PC-3 (cell line): ENCODE data around the gene CD276. TPM values are rescaled to one million over a fixed set of nuclear protein-coding genes. Genes with fewer than 3 reads are reported as not detected.
"Not testable (repeated sequence)": the region's sequence is repeated elsewhere in the genome, so short reads cannot be mapped to it uniquely, and the experiment has no call there.

ENCODE experiments used
- ATAC-seq: fragments of 200-7000 bp; cut with Tn5 transposase; 2 replicates; pipeline ENCODE4 v1.9.1; 2020; ENCODE audit warnings: mild to moderate bottlenecking, moderate library complexity
- BruUV-seq: library from RNA; stranded (reverse); fragments of 400-500 nt; replicated peaks from 2 replicates; lab custom pipeline; 2021; lab: Mats Ljungman, UMichigan
- CTCF ChIA-PET: fragments of 300-600 bp; sonication (Branson Sonifier 250); formaldehyde crosslinking; loops from one replicate; lab custom pipeline; 2022; ENCODE audit warnings: antibody characterized with exemption; lab: Charles Lee
- POLR2A ChIA-PET: fragments of 300-600 bp; sonication (Branson Sonifier 250); formaldehyde crosslinking; loops from one replicate; lab custom pipeline; 2022; ENCODE audit warnings: antibody characterized with exemption; ENCODE audit not compliant: unreplicated experiment; lab: Charles Lee
- DNase-seq: peaks from one replicate; pipeline ENCODE4 v3.0.0-alpha.2; 2015
- H2AFZ ChIP-seq: fragments of 300-600 bp; sonication (generic); 2 replicates; pipeline ENCODE4 v1.6.0; 2016; ENCODE audit warnings: antibody characterized with exemption, low read length
- H3F3A ChIP-seq: fragments of 300-600 bp; sonication (generic); one replicate; pipeline ENCODE4 v1.6.0; 2017; ENCODE audit warnings: antibody characterized with exemption, low read length, control low read depth, mild to moderate bottlenecking; ENCODE audit not compliant: unreplicated experiment
- H3K27ac ChIP-seq: fragments of 300-600 bp; sonication (generic); 2 replicates; pipeline ENCODE4 v1.5.1; 2016; ENCODE audit warnings: mild to moderate bottlenecking, low read length
- H3K27me3 ChIP-seq: fragments of 300-600 bp; sonication (generic); 2 replicates; pipeline ENCODE4 v1.6.1; 2016; ENCODE audit warnings: low read length, mixed read lengths
- H3K36me3 ChIP-seq: fragments of 300-600 bp; sonication (generic); 2 replicates; pipeline ENCODE4 v1.6.1; 2016; ENCODE audit warnings: low read depth, mixed run types, low read length, mixed read lengths
- H3K4me1 ChIP-seq: fragments of 300-600 bp; sonication (generic); 2 replicates; pipeline ENCODE4 v1.5.1; 2016; ENCODE audit warnings: low read length; ENCODE audit not compliant: insufficient read depth
- H3K4me2 ChIP-seq: fragments of 300-600 bp; sonication (generic); 2 replicates; pipeline ENCODE4 v1.6.0; 2016; ENCODE audit warnings: low read length
- H3K4me3 ChIP-seq: fragments of 300-600 bp; sonication (generic); 2 replicates; pipeline ENCODE4 v1.5.1; 2016; ENCODE audit warnings: mild to moderate bottlenecking, low read length, mixed read lengths
- H3K79me2 ChIP-seq: fragments of 300-600 bp; sonication (generic); 2 replicates; pipeline ENCODE4 v1.6.1; 2017; ENCODE audit warnings: low read length, mixed read lengths
- H3K9ac ChIP-seq: fragments of 300-600 bp; sonication (generic); 2 replicates; pipeline ENCODE4 v1.6.0; 2016; ENCODE audit warnings: mild to moderate bottlenecking, low read length
- H3K9me2 ChIP-seq: fragments of 300-600 bp; sonication (generic); replicated peaks from 2 replicates; pipeline ENCODE4 v1.6.1; 2016; ENCODE audit warnings: mixed run types, low read length, mixed read lengths
- H3K9me3 ChIP-seq: fragments of 300-600 bp; sonication (generic); 2 replicates; pipeline ENCODE4 v1.6.1; 2016; ENCODE audit warnings: low read length, mixed read lengths
- H4K20me1 ChIP-seq: fragments of 300-600 bp; sonication (generic); 2 replicates; pipeline ENCODE4 v1.6.1; 2016; ENCODE audit warnings: low read length, mixed read lengths
- EZH2 ChIP-seq: fragments of 300-600 bp; sonication (generic); IDR thresholded peaks from one replicate; pipeline ENCODE4 v1.6.1; 2017; ENCODE audit warnings: antibody characterized with exemption, mild to moderate bottlenecking, low read length; ENCODE audit not compliant: unreplicated experiment
- EZH2phosphoT487 ChIP-seq: fragments of 300-600 bp; sonication (generic); IDR thresholded peaks from 2 replicates; pipeline ENCODE4 v1.6.1; 2018; ENCODE audit warnings: mild to moderate bottlenecking, antibody characterized with exemption, low read length, borderline replicate concordance
- intact Hi-C: fragments of 100-400 bp; cut with micrococcal nuclease; formaldehyde crosslinking; loops from 2 replicates; pipeline ENCODE4 v1.9.0; 2023
- total RNA-seq: library from RNA; depleted of rRNA; stranded (reverse); fragments of >200 nt; gene quantifications from 2 replicates; pipeline ENCODE4 v1.2.3, GENCODE V29; 2014
- TF ChIP-seq, protein P1 (sequence below): fragments of 300-600 bp; sonication (generic); conservative IDR thresholded peaks from 2 replicates; pipeline ENCODE4 v1.5.1; 2017; ENCODE audit warnings: antibody characterized with exemption, low read depth, mild to moderate bottlenecking, low read length

CD276 gene
- total RNA-seq, 1 experiment from 2014 or later = 85.3 TPM

DNA sequence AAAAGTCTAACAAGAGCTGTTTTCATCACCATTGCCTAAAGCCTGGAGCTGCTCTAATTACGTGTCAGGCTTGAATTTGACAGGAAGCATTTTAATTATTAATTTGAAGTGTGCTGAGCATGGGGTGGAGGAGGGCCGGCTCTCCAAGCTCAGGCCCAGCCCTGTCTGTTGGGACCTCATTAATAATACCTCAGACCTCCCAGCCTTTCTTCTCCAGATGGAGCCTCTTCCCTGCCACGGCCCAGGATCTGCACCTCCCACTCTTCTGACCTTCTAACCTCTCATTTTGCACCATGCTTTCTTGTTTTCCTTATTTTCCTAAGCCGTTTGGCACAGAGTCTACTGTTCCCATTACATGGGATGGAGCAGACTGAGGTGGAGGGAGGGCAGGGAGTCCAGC lies 39.0 kb downstream of the CD276 start:
- no peak for DNase-seq
- Histone ChIP-seq H3K79me2 (no peaks in the 10 kb centered on the region), H3F3A (no peaks in the 10 kb centered on the region), H3K9me3 (no peaks in the 10 kb centered on the region), H3K4me1 (no peaks in the 10 kb centered on the region), H3K4me3 (no peak overlapping the region), H3K4me2 (no peak overlapping the region), H3K36me3 (no peaks in the 10 kb centered on the region), H3K27me3 (no peaks in the 10 kb centered on the region), H3K9me2 (no peaks in the 10 kb centered on the region), H3K9ac (no peak overlapping the region), H2AFZ (no peak overlapping the region), H3K27ac (no peak overlapping the region), H4K20me1 (no peaks in the 10 kb centered on the region)
- CTCF ChIA-PET = no interaction called here
- BruUV-seq = no TSS peak
- no peak for ATAC-seq
- POLR2A ChIA-PET = interaction anchor here (0.5 kb wide), 1 partner anchor 472 kb away, joined by 14 read pairs; no protein-coding TSS in a partner anchor
- intact Hi-C loops = no loop called here
- TF ChIP-seq EZH2 (no peak), EZH2phosphoT487 (no peak)
- TF ChIP-seq, protein P1, sequence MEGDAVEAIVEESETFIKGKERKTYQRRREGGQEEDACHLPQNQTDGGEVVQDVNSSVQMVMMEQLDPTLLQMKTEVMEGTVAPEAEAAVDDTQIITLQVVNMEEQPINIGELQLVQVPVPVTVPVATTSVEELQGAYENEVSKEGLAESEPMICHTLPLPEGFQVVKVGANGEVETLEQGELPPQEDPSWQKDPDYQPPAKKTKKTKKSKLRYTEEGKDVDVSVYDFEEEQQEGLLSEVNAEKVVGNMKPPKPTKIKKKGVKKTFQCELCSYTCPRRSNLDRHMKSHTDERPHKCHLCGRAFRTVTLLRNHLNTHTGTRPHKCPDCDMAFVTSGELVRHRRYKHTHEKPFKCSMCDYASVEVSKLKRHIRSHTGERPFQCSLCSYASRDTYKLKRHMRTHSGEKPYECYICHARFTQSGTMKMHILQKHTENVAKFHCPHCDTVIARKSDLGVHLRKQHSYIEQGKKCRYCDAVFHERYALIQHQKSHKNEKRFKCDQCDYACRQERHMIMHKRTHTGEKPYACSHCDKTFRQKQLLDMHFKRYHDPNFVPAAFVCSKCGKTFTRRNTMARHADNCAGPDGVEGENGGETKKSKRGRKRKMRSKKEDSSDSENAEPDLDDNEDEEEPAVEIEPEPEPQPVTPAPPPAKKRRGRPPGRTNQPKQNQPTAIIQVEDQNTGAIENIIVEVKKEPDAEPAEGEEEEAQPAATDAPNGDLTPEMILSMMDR = no peak

DNA sequence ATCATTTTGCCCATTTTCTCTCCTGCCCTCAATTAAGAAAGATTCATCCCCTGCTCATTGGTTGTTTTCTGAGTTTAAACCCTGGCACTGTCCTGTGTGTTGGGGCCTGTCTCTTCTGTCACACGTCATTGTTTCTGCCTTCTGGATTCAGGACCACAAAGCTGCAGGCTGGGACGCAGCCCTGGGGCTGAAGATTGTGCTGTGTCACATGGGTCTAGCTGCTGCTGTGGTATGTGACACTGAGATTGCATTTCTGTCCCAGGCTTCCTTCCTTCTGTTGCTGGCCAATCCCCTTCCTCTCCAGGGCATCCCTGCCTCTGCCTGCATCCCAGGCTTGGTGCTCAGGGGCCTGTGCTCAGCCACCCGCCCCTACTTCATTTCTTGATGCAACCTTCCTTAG lies 40.0 kb downstream of the CD276 start:
- no peak for ATAC-seq
- H2AFZ ChIP-seq = no peak overlapping the region
- H3K9ac ChIP-seq = no peak overlapping the region
- H3F3A ChIP-seq = no peaks in the 10 kb centered on the region
- no peak overlapping the region for H3K4me3 ChIP-seq
- H4K20me1 ChIP-seq = no peaks in the 10 kb centered on the region
- intact Hi-C loops = no loop called here
- DNase-seq = no peak
- H3K4me1 ChIP-seq = no peaks in the 10 kb centered on the region
- no TSS peak for BruUV-seq
- H3K79me2 ChIP-seq = no peaks in the 10 kb centered on the region
- no peaks in the 10 kb centered on the region for H3K9me2 ChIP-seq
- ChIA-PET CTCF (no interaction called here), POLR2A (no interaction called here)
- H3K9me3 ChIP-seq = no peaks in the 10 kb centered on the region
- no peaks in the 10 kb centered on the region for H3K36me3 ChIP-seq
- H3K4me2 ChIP-seq = no peak overlapping the region
- TF ChIP-seq EZH2 (no peak), EZH2phosphoT487 (no peak)
- TF ChIP-seq, protein P1 = no peak
- H3K27ac ChIP-seq = no peak overlapping the region
- no peaks in the 10 kb centered on the region for H3K27me3 ChIP-seq

DNA sequence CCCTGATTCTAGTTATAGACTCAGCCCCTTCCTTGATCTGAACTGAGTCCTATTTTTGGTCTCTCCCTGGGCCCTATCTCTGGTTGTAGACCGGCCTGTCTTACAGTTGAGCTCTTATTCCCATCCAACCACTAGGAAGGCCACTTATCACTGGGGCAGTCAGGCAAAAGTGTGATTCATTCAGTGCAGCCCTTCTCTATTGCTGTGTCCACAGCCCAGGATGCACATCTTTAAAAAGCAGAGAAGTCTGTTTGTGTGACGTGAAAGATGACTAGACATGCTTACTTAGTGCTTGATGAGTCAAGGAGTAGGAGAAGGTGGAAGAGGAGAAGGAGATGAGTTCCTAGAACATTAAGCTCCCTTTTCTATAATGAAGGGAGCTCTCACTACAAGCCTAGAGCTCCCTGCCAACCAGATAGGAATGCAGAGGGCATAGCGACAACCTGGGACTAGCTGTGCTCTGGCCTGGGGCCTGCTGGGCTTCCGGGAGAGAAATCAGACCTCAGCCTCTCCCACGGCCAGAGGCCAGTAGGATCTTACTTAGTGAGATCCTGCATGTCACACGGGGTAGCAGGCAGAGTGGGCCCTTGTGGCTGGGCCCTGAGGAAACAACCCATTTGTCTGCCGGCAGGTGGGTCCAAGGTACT lies 43.3 kb downstream of the CD276 start:
- ATAC-seq (peak; percentile 78), DNase-seq (peak; percentile 69)
- H3K79me2 ChIP-seq = no peaks in the 10 kb centered on the region
- H3K9me3 ChIP-seq = no peaks in the 10 kb centered on the region
- intact Hi-C loops = no loop called here
- no peaks in the 10 kb centered on the region for H3K9me2 ChIP-seq
- no TSS peak for BruUV-seq
- ChIA-PET CTCF (interaction anchor here (0.5 kb wide), 1 partner anchor 80 kb away, joined by 13 read pairs; no protein-coding TSS in a partner anchor), POLR2A (no interaction called here)
- no peaks in the 10 kb centered on the region for H3K27me3 ChIP-seq
- no peak overlapping the region for H3K4me3 ChIP-seq
- no peak overlapping the region for H3K4me2 ChIP-seq
- TF ChIP-seq EZH2phosphoT487 (no peak), EZH2 (no peak)
- TF ChIP-seq, protein P1 = no peak
- H3K36me3 ChIP-seq = no peaks in the 10 kb centered on the region
- no peak overlapping the region for H3K9ac ChIP-seq
- no peaks in the 10 kb centered on the region for H3K4me1 ChIP-seq
- H3F3A ChIP-seq = no peaks in the 10 kb centered on the region
- no peaks in the 10 kb centered on the region for H4K20me1 ChIP-seq
- no peak overlapping the region for H2AFZ ChIP-seq
- H3K27ac ChIP-seq = no peak overlapping the region

DNA sequence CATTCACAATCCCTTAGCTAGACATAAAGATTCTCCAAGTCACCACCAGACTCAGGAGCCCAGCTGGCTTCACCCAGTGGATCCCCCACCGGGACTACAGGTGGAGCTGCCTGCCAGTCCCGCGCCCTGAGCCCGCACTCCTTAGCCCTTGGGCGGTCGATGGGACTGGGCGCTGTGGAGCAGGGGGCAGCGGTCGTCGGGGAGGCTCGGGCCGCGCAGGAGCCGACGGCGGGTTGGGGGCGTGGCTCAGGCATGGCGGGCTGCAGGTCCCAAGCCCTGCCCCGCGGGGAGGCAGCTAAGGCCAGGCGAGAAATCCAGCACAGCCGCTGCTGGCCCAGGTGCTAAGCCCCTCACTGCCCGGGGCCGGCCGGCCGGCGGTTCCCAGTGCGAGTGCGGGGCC lies 47.9 kb downstream of the CD276 start:
- ATAC-seq, POLR2A ChIA-PET, H3K4me2 ChIP-seq, H3K27me3 ChIP-seq, H4K20me1 ChIP-seq, DNase-seq, BruUV-seq, H3K4me3 ChIP-seq, H2AFZ ChIP-seq, intact Hi-C loops, H3K9me3 ChIP-seq, H3F3A ChIP-seq, H3K79me2 ChIP-seq, H3K9ac ChIP-seq, H3K9me2 ChIP-seq, H3K4me1 ChIP-seq, CTCF ChIA-PET, H3K36me3 ChIP-seq, H3K27ac ChIP-seq: not testable (repeated sequence)
